Measurements from ENCODE around the gene ALKBH1.

GRCh38 chr14:77657280-77657679 is 50.5 kb downstream of the ALKBH1 start:
- TF ChIP-seq, protein P1, sequence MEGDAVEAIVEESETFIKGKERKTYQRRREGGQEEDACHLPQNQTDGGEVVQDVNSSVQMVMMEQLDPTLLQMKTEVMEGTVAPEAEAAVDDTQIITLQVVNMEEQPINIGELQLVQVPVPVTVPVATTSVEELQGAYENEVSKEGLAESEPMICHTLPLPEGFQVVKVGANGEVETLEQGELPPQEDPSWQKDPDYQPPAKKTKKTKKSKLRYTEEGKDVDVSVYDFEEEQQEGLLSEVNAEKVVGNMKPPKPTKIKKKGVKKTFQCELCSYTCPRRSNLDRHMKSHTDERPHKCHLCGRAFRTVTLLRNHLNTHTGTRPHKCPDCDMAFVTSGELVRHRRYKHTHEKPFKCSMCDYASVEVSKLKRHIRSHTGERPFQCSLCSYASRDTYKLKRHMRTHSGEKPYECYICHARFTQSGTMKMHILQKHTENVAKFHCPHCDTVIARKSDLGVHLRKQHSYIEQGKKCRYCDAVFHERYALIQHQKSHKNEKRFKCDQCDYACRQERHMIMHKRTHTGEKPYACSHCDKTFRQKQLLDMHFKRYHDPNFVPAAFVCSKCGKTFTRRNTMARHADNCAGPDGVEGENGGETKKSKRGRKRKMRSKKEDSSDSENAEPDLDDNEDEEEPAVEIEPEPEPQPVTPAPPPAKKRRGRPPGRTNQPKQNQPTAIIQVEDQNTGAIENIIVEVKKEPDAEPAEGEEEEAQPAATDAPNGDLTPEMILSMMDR (IDR thresholded peaks at IDR 0.05; ENCODE audit: borderline replicate concordance, extremely low read depth, low read length, poor library complexity, severe bottlenecking), result no peak
- no peak for TF ChIP-seq EZH2 (IDR thresholded peaks at IDR 0.05; ENCODE audit: borderline replicate concordance, low read depth, low read length, severe bottlenecking)

Measured in DND-41 (cell line).